Mucosa of descending colon (tissue), 3 donors: Measurements from ENCODE around the gene CENPQ. TPM values are rescaled to one million over a fixed set of nuclear protein-coding genes. Genes with fewer than 3 reads are reported as not detected.

Source experiments
- ATAC-seq: fragments of 200-7000 bp; cut with Tn5 transposase; one replicate; pipeline ENCODE4 v1.9.1; 2020; ENCODE audit warnings: mild to moderate bottlenecking, moderate library complexity
- DNase-seq, 3 donors: peaks; one replicate each; pipeline ENCODE4 v3.0.0-alpha.2; 2020
- H3K36me3 ChIP-seq: fragments of 200-600 bp; one replicate; pipeline ENCODE4 v1.8.0; 2021; ENCODE audit warnings: low read depth, mild to moderate bottlenecking
- H3K4me1 ChIP-seq: fragments of 200-600 bp; one replicate; pipeline ENCODE4 v1.8.0; 2021; ENCODE audit warnings: low read depth, mild to moderate bottlenecking
- H3K4me3 ChIP-seq: fragments of 200-600 bp; one replicate; pipeline ENCODE4 v1.8.0; 2021; ENCODE audit warnings: mild to moderate bottlenecking
- H3K9me3 ChIP-seq: fragments of 200-600 bp; one replicate; pipeline ENCODE4 v1.8.0; 2021; ENCODE audit warnings: mild to moderate bottlenecking
- intact Hi-C, 2 donors: fragments of 100-400 bp; cut with DNase I in 1 of 2; cut with micrococcal nuclease in 1 of 2; formaldehyde crosslinking; loops; one replicate each; pipeline versions ENCODE4 v1.11.0 to v1.11.1; 2022; cut with DNase I, micrococcal nuclease
- long read RNA-seq, 2 donors: library from polyadenylated mRNA; unstranded; transcript quantifications; one replicate each; pipeline ENCODE4 v2.0.0, GENCODE V29; 2019 to 2021
- total RNA-seq, 3 donors: library from RNA; stranded (reverse); fragmentation: NEBNext Ultra II Directional in 2 of 3; extraction: Animal tissue kit (Norgen Biotek cat#: 25700) in 2 of 3; gene quantifications; one replicate each; pipeline versions ENCODE4 v1.2.1 to v1.2.4, GENCODE V29; 2021 to 2023
- TF ChIP-seq, protein P1 (sequence below): fragments of 200-600 bp; IDR thresholded peaks from one replicate; pipeline ENCODE4 v1.8.0; 2022; ENCODE audit warnings: antibody characterized with exemption, mild to moderate bottlenecking
- donor health status: DM: no; HTN: no; CAD: no; lungs with moderate emphysema.
- donor health status: DM: no; HTN: no; CAD: no.
- donor health status: DM: no; HTN: yes; CAD: no.

The CENPQ gene, protein sequence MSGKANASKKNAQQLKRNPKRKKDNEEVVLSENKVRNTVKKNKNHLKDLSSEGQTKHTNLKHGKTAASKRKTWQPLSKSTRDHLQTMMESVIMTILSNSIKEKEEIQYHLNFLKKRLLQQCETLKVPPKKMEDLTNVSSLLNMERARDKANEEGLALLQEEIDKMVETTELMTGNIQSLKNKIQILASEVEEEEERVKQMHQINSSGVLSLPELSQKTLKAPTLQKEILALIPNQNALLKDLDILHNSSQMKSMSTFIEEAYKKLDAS
- 1 to 10 TPM; 2.6 to 4.3 (median 3.0) TPM for total RNA-seq
- long read RNA-seq, donor 1, partial matches to known transcripts = 0 of 7 reads
- long read RNA-seq, donor 1, other reads (novel, unspliced or antisense) = 5 of 7 reads
- long read RNA-seq, donor 2, partial matches to known transcripts = 1 of 2 reads
- long read RNA-seq, donor 2, other reads (novel, unspliced or antisense) = 0 of 2 reads

DNA sequence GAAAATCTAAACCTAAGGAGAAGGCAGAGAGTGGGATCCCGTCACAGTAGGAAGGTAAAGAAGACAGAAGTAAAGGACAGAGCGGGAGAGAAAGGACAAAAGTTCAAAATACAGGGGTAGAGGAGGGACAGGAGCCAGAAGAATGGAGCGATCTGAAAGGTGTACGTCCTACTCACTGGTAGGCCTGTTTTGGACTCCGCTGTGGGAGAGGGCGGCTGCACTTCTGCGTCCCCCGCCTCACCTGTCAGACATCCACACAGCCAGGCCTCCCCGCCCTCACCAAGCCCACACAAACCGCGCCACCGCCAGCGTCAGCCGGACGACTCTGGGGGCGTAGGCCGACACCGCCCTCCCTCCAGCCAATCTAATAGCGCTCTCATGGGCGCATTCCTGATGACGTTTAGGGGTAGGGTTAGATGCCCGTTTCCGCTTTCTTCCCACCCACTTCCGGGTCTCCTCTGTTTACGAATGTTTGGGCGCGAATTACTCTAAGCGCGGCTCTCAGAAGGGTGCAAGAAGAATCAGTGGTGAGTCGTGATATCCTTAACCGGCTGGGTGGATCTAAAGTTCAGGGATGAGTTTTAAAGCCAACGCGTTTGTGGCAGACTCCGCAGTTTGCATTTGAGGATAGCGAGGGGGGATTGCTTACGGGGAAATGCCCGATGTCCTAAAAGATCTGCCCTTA is at the start of gene CENPQ, which contains the start of gene MMUT:
Gene CENPQ (plus strand): TSS at position 444 of the 685 bp plus-strand sequence. CDS start 6,807 bp downstream, outside the sequence.
Gene MMUT (minus strand): TSS at position 327 of the 685 bp plus-strand sequence. CDS start 3,787 bp downstream, outside the sequence.
- intact Hi-C loops = no loop called here
- DNase-seq (peak; percentile 94 to 97 (median 95)), ATAC-seq (peak; percentile 100)
- no peaks in the 10 kb centered on the region for H3K9me3 ChIP-seq
- H3K4me3 ChIP-seq = peak within 1 kb of the TSS; percentile 55
- TF ChIP-seq, protein P1, sequence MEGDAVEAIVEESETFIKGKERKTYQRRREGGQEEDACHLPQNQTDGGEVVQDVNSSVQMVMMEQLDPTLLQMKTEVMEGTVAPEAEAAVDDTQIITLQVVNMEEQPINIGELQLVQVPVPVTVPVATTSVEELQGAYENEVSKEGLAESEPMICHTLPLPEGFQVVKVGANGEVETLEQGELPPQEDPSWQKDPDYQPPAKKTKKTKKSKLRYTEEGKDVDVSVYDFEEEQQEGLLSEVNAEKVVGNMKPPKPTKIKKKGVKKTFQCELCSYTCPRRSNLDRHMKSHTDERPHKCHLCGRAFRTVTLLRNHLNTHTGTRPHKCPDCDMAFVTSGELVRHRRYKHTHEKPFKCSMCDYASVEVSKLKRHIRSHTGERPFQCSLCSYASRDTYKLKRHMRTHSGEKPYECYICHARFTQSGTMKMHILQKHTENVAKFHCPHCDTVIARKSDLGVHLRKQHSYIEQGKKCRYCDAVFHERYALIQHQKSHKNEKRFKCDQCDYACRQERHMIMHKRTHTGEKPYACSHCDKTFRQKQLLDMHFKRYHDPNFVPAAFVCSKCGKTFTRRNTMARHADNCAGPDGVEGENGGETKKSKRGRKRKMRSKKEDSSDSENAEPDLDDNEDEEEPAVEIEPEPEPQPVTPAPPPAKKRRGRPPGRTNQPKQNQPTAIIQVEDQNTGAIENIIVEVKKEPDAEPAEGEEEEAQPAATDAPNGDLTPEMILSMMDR = no peak
- H3K36me3 ChIP-seq = no peaks in the 10 kb centered on the region
- H3K4me1 ChIP-seq = peaks cover 19% of the 10 kb centered on the region

- peak; percentile 79 for ATAC-seq
Observed at GRCh38 chr6:49415358-49415757, 47.8 kb upstream of the CENPQ start.

DNA sequence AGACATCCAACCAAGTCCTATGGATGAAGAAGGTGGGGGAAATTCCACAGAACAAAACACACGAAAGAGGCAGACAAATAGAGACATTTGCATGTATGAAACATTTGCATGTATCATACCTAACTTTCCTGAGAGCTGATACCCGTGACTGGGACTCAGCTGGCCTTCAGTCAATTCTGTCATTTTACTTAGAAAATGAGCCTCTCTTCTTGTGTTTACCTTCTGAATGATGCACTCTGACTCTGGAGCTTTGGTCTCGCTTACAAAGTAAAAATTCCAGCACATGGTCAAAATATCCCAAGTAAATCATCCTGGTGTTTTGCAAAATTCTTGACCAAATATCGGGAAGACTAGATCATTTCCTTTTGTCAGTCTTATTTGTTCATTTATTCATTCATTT is 47.0 kb upstream of the CENPQ start:
- Histone ChIP-seq H3K4me1 (no peaks in the 10 kb centered on the region), H3K36me3 (no peaks in the 10 kb centered on the region), H3K9me3 (no peaks in the 10 kb centered on the region), H3K4me3 (no peak overlapping the region)
- TF ChIP-seq, protein P1 = no peak
- no peak for ATAC-seq
- DNase-seq = no peak
- intact Hi-C loops = no loop called here

More at GRCh38 chr6:49415358-49415757, 47.8 kb upstream of the CENPQ start:
- Histone ChIP-seq H3K9me3 (no peaks in the 10 kb centered on the region), H3K4me1 (no peaks in the 10 kb centered on the region), H3K4me3 (no peak overlapping the region), H3K36me3 (no peaks in the 10 kb centered on the region)
- peak in 1 of 3 donors; percentile 16 for DNase-seq
- intact Hi-C loops = no loop called here
- TF ChIP-seq, protein P1 = no peak

GRCh38 chr6:49423817-49424216 is 39.4 kb upstream of the CENPQ start:
- Histone ChIP-seq H3K4me1 (no peaks in the 10 kb centered on the region), H3K4me3 (no peak overlapping the region), H3K9me3 (no peaks in the 10 kb centered on the region), H3K36me3 (no peaks in the 10 kb centered on the region)
- intact Hi-C loops = no loop called here
- ATAC-seq = no peak
- no peak for DNase-seq
- TF ChIP-seq, protein P1 = no peak

DNA sequence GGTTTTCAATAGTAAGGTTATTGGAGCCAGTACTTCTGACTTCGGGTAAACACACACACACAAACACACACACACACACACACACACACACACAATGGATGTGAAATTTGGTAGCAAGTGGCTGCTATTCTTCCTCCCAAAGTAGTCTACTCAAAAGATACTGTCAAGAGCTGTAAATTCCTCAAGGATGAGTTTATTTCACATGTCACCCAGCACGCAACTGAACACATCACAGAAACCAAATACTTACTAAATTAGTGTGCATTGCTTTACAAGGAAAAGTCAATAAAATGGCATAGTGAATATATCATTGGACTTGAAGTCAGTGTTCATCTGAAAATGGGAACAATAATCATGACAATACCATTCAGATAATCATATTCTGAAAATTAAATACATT is 33.0 kb upstream of the CENPQ start:
- Histone ChIP-seq H3K4me1 (no peaks in the 10 kb centered on the region), H3K9me3 (no peaks in the 10 kb centered on the region), H3K4me3 (no peak overlapping the region), H3K36me3 (no peaks in the 10 kb centered on the region)
- ATAC-seq (no peak), DNase-seq (no peak)
- TF ChIP-seq, protein P1 = no peak
- intact Hi-C loops = no loop called here
